ENCODE measurements around the gene CDRT4. TPM values are rescaled to one million over a fixed set of nuclear protein-coding genes. Genes with fewer than 3 reads are reported as not detected.

Gene CDRT4
- total and polyA plus RNA-seq, 2 experiments from 2014 or later, result 6.5 to 13.0 TPM

DNA sequence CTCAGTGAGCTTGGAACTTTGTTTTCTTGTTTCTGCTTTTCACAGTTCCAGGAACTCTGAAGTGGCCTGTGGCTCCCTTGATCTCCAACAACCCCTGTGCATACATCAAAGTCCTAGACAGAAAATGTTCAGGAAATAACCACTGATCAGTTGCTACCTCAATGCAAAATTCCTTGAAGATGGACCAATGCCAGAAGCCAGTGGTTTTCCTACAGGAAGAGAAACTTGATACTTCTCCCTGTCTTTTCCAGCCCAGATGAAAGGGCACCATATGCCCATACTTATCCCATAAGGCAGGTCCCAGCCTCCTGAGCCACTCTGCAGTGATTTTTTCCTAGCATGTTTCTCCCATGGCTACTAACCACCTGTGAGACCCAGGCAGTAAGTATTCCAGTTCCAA is 12.3 kb upstream of the CDRT4 start:
- H3F3A ChIP-seq (replicated peaks; ENCODE audit: low read depth), result no peaks in the 10 kb centered on the region
- no peaks in the 10 kb centered on the region for H3K9me2 ChIP-seq (ENCODE audit: insufficient read depth)
- no peak overlapping the region for H2AFZ ChIP-seq
- no peak overlapping the region for H3K27ac ChIP-seq (ENCODE audit: low read depth)
- TF ChIP-seq STAT1 (IDR thresholded peaks at IDR 0.05; ENCODE audit: unreplicated experiment) (no peak), CREB1 (CRISPR knock-in tag; IDR thresholded peaks at IDR 0.05; ENCODE audit: low read depth) (no peak)
- TF ChIP-seq, protein P1, sequence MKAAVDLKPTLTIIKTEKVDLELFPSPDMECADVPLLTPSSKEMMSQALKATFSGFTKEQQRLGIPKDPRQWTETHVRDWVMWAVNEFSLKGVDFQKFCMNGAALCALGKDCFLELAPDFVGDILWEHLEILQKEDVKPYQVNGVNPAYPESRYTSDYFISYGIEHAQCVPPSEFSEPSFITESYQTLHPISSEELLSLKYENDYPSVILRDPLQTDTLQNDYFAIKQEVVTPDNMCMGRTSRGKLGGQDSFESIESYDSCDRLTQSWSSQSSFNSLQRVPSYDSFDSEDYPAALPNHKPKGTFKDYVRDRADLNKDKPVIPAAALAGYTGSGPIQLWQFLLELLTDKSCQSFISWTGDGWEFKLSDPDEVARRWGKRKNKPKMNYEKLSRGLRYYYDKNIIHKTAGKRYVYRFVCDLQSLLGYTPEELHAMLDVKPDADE (IDR thresholded peaks at IDR 0.05), result no peak
- TF ChIP-seq, protein P2, sequence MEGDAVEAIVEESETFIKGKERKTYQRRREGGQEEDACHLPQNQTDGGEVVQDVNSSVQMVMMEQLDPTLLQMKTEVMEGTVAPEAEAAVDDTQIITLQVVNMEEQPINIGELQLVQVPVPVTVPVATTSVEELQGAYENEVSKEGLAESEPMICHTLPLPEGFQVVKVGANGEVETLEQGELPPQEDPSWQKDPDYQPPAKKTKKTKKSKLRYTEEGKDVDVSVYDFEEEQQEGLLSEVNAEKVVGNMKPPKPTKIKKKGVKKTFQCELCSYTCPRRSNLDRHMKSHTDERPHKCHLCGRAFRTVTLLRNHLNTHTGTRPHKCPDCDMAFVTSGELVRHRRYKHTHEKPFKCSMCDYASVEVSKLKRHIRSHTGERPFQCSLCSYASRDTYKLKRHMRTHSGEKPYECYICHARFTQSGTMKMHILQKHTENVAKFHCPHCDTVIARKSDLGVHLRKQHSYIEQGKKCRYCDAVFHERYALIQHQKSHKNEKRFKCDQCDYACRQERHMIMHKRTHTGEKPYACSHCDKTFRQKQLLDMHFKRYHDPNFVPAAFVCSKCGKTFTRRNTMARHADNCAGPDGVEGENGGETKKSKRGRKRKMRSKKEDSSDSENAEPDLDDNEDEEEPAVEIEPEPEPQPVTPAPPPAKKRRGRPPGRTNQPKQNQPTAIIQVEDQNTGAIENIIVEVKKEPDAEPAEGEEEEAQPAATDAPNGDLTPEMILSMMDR (conservative IDR thresholded peaks at IDR 0.05; ENCODE audit: low read depth in 2 of 2), result no peak
- no peak overlapping the region for H3K27ac Mint-ChIP-seq
- DNase-seq (ENCODE audit: low spot score), result no peak
- no peaks in the 10 kb centered on the region for H4K20me1 ChIP-seq (replicated peaks; ENCODE audit: insufficient read depth)
- peaks cover 8% of the 10 kb centered on the region for H3K4me1 Mint-ChIP-seq
- H3K4me2 ChIP-seq, result no peak overlapping the region
- H3K36me3 ChIP-seq (ENCODE audit: insufficient read depth), result no peaks in the 10 kb centered on the region
- no peak for ATAC-seq
- H3K4me3 ChIP-seq, result no peak overlapping the region
- peaks cover 8% of the 10 kb centered on the region; the same call in 2 of the 3 replicates for H3K36me3 Mint-ChIP-seq (ENCODE audit: low read depth)
- H3K4me3 Mint-ChIP-seq, result no peak overlapping the region
- peaks cover 4% of the 10 kb centered on the region; the same call in 1 of the 2 replicates for H3K4me1 ChIP-seq (ENCODE audit: insufficient read depth)
- H3K79me2 ChIP-seq (replicated peaks; ENCODE audit: insufficient read depth), result no peaks in the 10 kb centered on the region
- H3K27me3 ChIP-seq (ENCODE audit: insufficient read depth), result no peaks in the 10 kb centered on the region
- peaks cover 4% of the 10 kb centered on the region for H3K27me3 Mint-ChIP-seq (ENCODE audit: insufficient read depth, low read depth, poor library complexity)
- H3K9me3 Mint-ChIP-seq, result no peaks in the 10 kb centered on the region

DNA sequence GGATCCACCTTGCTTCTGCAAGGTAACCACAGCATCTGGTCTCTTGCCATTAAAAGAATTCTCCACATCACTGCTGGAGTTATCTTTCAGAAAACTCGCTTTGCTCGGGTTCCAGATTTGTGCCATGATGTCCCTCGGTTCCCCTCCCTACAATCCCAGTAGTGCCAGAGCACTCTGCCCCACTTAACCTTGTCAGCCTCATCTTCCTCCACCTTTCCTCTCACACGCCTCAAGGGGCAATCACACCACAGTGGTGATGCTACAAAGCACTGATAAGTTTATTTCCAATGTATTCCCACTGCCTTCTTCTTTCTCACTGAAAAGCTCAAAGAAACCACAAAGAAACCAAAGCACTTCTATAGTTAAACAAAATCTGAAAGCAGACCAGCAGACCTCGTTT is 11.4 kb upstream of the CDRT4 start:
- no peak for DNase-seq (ENCODE audit: low spot score)
- H3K9me2 ChIP-seq (ENCODE audit: insufficient read depth), result no peaks in the 10 kb centered on the region
- H2AFZ ChIP-seq, result no peak overlapping the region
- peaks cover 4% of the 10 kb centered on the region for H3K27me3 Mint-ChIP-seq (ENCODE audit: insufficient read depth, low read depth, poor library complexity)
- ATAC-seq, result no peak
- peaks cover 2% of the 10 kb centered on the region; the same call in 1 of the 3 replicates for H3K4me1 Mint-ChIP-seq
- peaks cover 8% of the 10 kb centered on the region; the same call in 2 of the 3 replicates for H3K36me3 Mint-ChIP-seq (ENCODE audit: low read depth)
- no peak overlapping the region for H3K4me2 ChIP-seq
- no peak overlapping the region for H3K27ac Mint-ChIP-seq
- H3K4me3 Mint-ChIP-seq, result no peak overlapping the region
- no peak overlapping the region for H3K4me3 ChIP-seq
- no peaks in the 10 kb centered on the region for H3K27me3 ChIP-seq (ENCODE audit: insufficient read depth)
- peak overlapping the region; percentile 19; the same call in 1 of the 2 replicates for H3K27ac ChIP-seq (ENCODE audit: low read depth)
- no peaks in the 10 kb centered on the region for H3F3A ChIP-seq (replicated peaks; ENCODE audit: low read depth)
- H3K4me1 ChIP-seq (ENCODE audit: insufficient read depth), result no peaks in the 10 kb centered on the region
- H3K36me3 ChIP-seq (ENCODE audit: insufficient read depth), result no peaks in the 10 kb centered on the region
- no peaks in the 10 kb centered on the region for H4K20me1 ChIP-seq (replicated peaks; ENCODE audit: insufficient read depth)
- no peaks in the 10 kb centered on the region for H3K79me2 ChIP-seq (replicated peaks; ENCODE audit: insufficient read depth)
- H3K9me3 Mint-ChIP-seq, result no peaks in the 10 kb centered on the region
- TF ChIP-seq, protein P3, sequence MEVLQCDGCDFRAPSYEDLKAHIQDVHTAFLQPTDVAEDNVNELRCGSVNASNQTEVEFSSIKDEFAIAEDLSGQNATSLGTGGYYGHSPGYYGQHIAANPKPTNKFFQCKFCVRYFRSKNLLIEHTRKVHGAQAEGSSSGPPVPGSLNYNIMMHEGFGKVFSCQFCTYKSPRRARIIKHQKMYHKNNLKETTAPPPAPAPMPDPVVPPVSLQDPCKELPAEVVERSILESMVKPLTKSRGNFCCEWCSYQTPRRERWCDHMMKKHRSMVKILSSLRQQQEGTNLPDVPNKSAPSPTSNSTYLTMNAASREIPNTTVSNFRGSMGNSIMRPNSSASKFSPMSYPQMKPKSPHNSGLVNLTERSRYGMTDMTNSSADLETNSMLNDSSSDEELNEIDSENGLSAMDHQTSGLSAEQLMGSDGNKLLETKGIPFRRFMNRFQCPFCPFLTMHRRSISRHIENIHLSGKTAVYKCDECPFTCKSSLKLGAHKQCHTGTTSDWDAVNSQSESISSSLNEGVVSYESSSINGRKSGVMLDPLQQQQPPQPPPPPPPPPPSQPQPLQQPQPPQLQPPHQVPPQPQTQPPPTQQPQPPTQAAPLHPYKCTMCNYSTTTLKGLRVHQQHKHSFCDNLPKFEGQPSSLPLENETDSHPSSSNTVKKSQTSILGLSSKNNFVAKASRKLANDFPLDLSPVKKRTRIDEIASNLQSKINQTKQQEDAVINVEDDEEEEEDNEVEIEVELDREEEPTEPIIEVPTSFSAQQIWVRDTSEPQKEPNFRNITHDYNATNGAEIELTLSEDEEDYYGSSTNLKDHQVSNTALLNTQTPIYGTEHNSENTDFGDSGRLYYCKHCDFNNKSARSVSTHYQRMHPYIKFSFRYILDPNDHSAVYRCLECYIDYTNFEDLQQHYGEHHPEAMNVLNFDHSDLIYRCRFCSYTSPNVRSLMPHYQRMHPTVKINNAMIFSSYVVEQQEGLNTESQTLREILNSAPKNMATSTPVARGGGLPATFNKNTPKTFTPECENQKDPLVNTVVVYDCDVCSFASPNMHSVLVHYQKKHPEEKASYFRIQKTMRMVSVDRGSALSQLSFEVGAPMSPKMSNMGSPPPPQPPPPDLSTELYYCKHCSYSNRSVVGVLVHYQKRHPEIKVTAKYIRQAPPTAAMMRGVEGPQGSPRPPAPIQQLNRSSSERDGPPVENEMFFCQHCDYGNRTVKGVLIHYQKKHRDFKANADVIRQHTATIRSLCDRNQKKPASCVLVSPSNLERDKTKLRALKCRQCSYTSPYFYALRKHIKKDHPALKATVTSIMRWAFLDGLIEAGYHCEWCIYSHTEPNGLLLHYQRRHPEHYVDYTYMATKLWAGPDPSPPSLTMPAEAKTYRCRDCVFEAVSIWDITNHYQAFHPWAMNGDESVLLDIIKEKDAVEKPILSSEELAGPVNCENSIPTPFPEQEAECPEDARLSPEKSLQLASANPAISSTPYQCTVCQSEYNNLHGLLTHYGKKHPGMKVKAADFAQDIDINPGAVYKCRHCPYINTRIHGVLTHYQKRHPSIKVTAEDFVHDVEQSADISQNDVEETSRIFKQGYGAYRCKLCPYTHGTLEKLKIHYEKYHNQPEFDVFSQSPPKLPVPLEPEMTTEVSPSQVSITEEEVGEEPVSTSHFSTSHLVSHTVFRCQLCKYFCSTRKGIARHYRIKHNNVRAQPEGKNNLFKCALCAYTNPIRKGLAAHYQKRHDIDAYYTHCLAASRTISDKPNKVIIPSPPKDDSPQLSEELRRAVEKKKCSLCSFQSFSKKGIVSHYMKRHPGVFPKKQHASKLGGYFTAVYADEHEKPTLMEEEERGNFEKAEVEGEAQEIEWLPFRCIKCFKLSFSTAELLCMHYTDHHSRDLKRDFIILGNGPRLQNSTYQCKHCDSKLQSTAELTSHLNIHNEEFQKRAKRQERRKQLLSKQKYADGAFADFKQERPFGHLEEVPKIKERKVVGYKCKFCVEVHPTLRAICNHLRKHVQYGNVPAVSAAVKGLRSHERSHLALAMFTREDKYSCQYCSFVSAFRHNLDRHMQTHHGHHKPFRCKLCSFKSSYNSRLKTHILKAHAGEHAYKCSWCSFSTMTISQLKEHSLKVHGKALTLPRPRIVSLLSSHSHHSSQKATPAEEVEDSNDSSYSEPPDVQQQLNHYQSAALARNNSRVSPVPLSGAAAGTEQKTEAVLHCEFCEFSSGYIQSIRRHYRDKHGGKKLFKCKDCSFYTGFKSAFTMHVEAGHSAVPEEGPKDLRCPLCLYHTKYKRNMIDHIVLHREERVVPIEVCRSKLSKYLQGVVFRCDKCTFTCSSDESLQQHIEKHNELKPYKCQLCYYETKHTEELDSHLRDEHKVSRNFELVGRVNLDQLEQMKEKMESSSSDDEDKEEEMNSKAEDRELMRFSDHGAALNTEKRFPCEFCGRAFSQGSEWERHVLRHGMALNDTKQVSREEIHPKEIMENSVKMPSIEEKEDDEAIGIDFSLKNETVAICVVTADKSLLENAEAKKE (CRISPR knock-in tag; IDR thresholded peaks at IDR 0.05), result no peak
- TF ChIP-seq, protein P1 (IDR thresholded peaks at IDR 0.05), result no peak
- TF ChIP-seq NANOG (IDR thresholded peaks at IDR 0.05; ENCODE audit: borderline replicate concordance) (no peak), EZH2phosphoT487 (IDR thresholded peaks at IDR 0.05; ENCODE audit: unreplicated experiment) (no peak), CREB1 (CRISPR knock-in tag; IDR thresholded peaks at IDR 0.05; ENCODE audit: low read depth) (no peak), POLR2AphosphoS5 (IDR thresholded peaks at IDR 0.05; ENCODE audit: low read depth) (no peak), ZNF331 (CRISPR knock-in tag; IDR thresholded peaks at IDR 0.05; ENCODE audit: low read depth) (no peak)

Data from GM23338 (cell line).